NB4 (cell line): ENCODE measurements around the gene GLS.

ENCODE experiments used
- MYC ChIP-seq: IDR thresholded peaks from 2 replicates; pipeline ENCODE4 v1.6.1; 2011; ENCODE audit warnings: low read depth, low read length
- POLR2A ChIP-seq: IDR thresholded peaks from 2 replicates; pipeline ENCODE4 v1.6.1; 2011; ENCODE audit warnings: mild to moderate bottlenecking; ENCODE audit not compliant: insufficient read length; ENCODE audit errors: extremely low read depth
- TF ChIP-seq, protein P1 (sequence below): IDR thresholded peaks from one replicate; pipeline ENCODE4 v1.5.1; 2012; ENCODE audit warnings: low read depth, low read length
- TF ChIP-seq, protein P2 (sequence below): IDR thresholded peaks from 2 replicates; pipeline ENCODE4 v1.6.1; 2011; ENCODE audit warnings: low read depth, low read length

DNA sequence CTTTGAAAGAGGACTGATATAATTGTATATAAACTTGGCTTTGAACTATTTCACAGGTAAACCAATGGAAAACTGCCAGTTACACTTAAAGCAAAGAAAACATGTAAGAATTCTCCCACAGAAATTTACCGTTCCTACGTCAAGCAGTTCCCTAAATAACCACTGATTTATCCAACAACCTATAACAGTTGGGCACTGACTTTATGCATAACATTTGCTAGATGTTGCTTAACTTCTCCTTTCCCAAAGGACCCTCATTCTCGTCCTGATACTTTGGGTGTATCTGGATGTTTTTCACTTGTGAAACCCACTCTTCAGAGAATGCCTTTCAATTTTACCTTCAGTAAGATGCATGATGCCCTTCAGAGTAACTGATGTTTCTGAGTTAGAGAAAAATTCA lies 89.5 kb downstream of the GLS start:
- no peak for TF ChIP-seq POLR2A
- TF ChIP-seq, protein P1, sequence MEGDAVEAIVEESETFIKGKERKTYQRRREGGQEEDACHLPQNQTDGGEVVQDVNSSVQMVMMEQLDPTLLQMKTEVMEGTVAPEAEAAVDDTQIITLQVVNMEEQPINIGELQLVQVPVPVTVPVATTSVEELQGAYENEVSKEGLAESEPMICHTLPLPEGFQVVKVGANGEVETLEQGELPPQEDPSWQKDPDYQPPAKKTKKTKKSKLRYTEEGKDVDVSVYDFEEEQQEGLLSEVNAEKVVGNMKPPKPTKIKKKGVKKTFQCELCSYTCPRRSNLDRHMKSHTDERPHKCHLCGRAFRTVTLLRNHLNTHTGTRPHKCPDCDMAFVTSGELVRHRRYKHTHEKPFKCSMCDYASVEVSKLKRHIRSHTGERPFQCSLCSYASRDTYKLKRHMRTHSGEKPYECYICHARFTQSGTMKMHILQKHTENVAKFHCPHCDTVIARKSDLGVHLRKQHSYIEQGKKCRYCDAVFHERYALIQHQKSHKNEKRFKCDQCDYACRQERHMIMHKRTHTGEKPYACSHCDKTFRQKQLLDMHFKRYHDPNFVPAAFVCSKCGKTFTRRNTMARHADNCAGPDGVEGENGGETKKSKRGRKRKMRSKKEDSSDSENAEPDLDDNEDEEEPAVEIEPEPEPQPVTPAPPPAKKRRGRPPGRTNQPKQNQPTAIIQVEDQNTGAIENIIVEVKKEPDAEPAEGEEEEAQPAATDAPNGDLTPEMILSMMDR: no peak
- TF ChIP-seq, protein P2, sequence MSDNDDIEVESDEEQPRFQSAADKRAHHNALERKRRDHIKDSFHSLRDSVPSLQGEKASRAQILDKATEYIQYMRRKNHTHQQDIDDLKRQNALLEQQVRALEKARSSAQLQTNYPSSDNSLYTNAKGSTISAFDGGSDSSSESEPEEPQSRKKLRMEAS: no peak
- no peak for TF ChIP-seq MYC
